IPS-18c (cell line): ENCODE measurements around the gene PTPRR.

Experiments
- H3K4me3 ChIP-seq: 2 replicates; pipeline ENCODE4 v1.7.0; 2013; ENCODE audit warnings: low read depth, mild to moderate bottlenecking, low read length, moderate library complexity; ENCODE audit not compliant: insufficient read depth
- H3K9me3 ChIP-seq: one replicate; pipeline ENCODE4 v1.6.1; 2013; ENCODE audit warnings: mild to moderate bottlenecking, low read length, moderate library complexity; ENCODE audit not compliant: control insufficient read depth, insufficient read depth

PTPRR gene

DNA sequence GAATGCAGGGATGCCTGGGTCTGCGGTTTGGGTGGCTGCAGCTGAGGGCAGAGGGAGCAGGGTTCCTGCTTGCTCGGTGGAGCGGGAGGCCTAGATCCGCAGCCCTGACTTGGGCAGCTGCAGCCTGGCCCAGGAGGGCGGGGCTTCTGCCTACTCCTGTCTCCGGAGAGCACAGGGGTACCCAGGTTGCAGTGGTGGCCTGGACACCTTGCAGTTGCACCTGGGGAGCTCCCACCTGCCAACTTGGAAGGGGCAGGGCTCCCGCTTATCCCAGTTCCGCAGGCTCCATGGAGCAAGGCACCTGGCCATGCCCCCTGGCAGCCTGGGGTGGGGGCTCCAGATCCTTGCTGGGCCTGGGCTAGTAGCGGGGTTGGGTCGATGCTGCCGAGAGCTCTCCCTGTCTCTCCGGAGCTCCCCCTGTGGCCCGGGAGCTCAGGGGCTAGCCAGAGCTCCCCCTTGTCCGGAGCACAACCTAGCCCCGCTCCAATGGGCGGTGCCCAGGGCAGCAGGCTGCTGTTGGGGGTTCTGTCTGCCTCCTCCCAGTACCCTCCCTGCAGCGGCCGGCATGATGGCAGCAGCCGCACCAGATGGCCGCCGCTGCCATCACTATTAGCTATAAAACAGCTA, 136.4 kb downstream of the PTPRR start:
- H3K9me3 ChIP-seq: no peaks in the 10 kb centered on the region
- no peak overlapping the region for H3K4me3 ChIP-seq

DNA sequence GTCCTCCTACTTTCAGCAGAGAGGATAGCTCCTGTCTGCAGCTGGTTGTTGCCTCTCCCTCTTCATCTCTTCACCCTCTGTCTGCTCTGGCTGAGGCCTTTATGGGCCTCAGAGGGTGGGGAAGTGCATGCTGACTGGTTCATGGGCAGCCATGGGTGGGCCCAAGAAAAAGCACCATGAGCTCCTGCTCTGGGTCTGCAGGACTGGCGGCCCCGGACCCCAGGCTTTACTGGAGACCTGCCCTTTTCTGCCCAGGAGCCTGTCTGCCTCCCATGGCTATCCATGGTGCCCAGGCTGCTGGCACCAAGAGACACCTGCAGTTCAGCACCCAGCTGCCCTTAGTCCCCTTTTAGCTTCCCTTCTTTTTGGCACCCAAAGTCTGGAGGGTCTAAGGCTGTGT, 137.1 kb downstream of the PTPRR start:
- Histone ChIP-seq H3K9me3 (no peaks in the 10 kb centered on the region), H3K4me3 (no peak overlapping the region)

DNA sequence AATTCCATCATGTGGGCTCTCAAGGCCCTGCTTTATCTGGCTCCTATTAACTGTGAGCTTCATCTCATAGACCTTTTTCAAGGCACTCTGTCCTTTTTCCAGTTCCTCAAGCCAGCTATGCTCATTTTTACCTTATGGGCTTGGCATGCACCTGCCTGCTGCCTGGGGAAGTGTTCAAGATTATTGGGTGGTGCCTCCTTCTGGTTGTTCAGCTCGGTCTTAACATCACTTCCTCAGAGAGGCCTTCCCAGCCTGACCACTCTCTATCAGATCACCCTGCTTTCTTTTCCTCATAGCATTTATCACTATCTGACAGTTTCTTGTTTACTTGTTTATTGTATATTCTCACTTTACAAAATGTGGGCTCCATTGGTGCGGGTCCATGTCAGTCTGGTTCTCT, 141.3 kb downstream of the PTPRR start:
- H3K4me3 ChIP-seq: no peak overlapping the region
- H3K9me3 ChIP-seq: no peaks in the 10 kb centered on the region

DNA sequence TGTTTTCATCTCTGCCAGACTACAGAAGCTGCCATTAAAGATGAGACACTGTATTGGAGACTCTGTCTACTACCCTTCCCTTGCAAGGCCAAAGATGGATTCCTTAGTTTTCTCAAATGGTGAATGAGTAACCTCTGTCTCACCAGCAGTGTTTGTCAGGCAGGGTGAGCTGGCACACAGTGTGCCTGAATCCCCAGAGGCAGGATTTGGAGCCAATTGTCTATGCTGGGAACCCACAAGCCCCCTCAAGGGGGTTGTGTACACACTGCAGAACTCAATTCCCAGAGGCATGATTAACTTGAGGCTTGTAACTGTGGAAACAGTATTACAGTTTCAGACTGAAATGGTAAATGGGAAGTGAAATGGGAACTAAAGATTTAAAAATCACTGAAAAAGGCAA, 146.5 kb downstream of the PTPRR start:
- Histone ChIP-seq H3K9me3 (no peaks in the 10 kb centered on the region), H3K4me3 (no peak overlapping the region)

DNA sequence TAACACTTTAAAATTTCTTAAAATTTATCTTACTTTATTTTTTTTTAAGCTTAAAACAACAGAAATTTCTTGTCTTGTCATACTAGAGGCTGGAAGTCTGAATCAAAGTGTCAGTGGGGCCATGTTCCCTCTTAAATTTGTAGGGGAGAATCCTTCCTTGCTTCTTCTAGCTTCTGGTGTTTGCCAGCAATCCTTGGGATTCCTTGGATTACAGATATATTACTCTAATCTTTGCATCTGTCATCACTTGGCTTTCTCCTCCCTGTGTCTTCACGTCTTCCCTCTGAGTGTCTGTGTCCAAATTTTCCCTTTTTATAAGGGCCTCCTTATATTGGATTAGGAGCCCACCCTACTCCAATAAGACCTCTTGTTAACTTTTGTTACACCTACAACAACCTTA, 147.7 kb downstream of the PTPRR start:
- H3K4me3 ChIP-seq: no peak overlapping the region
- no peaks in the 10 kb centered on the region for H3K9me3 ChIP-seq

DNA sequence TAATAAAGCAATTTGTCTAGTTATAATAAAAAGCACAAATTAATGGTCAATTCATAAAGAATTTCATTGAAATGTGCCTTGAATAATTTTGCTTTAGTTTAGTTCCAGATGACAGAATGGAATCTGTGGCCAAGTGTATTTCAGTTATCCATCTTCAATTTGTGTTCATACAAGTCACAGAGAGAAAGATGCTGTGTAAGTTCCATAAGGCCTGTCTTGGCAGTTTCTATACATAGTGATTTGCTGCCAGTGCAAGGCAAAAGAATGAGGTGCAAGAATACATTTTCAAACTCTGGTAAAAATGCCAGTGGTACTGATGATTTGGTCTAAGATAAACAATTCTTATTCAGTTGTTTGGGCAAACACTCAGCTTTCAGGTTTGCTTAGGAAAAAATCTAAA, 149.0 kb downstream of the PTPRR start:
- no peaks in the 10 kb centered on the region for H3K9me3 ChIP-seq
- H3K4me3 ChIP-seq: no peak overlapping the region

DNA sequence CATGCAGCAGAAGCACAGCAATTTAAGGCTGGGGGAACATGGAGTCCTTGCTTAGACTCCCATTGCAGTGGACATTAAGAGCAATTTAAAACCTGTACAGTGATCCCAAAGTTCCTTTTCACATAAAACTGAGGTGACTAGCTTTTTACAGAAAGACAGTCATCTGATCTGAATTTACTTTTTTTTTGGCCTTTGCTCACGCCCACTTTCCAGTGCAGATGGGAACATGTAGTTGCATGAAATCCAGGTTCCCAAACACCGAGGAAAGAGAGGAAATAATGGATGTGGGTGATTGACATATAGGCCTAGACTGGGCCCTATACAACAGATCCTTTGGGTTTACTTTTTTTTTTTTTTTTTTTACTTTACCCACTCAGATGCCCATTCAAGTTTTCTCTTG, 156.9 kb downstream of the PTPRR start:
- no peaks in the 10 kb centered on the region for H3K9me3 ChIP-seq

DNA sequence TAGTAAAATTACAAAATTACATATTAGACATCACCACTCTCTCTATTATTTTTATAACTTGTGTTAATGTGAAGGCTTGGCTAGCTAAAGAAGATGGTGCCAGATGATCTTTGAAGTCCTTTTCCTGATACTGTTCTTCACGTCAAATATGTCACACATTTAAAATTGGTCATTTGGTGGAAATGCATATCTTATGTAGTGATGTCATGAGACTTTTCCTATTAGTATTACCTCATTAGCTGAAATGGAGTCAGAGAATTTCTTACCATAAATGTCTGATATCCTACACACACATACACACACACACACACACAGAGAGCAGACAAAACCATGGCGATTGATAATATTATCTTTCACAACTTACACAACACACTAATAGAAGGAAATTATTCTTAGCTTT, 158.5 kb downstream of the PTPRR start:
- Histone ChIP-seq H3K4me3 (no peak overlapping the region), H3K9me3 (no peaks in the 10 kb centered on the region)

More for the DNA sequence above, 156.9 kb downstream of the PTPRR start:
- no peak overlapping the region for H3K4me3 ChIP-seq

DNA sequence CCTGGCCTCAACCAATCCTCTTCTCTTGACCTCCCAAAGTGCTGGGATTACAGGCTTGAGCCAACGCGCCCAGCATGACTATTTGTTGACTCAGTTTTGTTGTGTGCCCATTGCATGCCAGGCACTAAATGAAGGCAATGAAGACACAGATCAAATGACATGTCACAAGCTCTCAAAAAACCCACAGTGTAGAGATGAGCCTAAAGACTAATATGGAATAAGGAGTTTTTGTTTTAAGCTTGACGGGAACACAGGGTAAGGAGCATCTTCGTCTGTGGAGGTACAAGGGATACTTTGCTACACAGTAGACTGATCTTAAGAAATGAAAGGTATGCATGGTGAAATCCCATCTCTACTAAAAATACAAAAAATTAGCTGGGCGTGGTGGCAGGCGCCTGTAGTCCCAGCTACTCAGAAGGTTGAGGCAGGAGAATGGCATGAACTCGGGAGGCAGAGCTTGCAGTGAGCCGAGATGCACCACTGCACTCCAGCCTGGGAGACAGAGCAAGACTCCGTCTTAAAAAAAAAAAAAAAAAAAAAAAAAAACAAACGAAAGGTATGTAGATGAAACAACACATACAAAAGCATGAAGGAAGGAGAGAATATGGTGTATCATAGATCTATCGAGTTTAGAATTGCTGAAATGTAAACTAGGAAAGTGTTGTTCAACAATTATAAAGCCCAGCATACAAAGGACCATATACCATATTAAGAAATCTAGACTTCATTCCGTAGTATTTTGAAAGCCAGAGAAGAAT, 161.2 kb downstream of the PTPRR start:
- no peak overlapping the region for H3K4me3 ChIP-seq
- H3K9me3 ChIP-seq: no peaks in the 10 kb centered on the region

DNA sequence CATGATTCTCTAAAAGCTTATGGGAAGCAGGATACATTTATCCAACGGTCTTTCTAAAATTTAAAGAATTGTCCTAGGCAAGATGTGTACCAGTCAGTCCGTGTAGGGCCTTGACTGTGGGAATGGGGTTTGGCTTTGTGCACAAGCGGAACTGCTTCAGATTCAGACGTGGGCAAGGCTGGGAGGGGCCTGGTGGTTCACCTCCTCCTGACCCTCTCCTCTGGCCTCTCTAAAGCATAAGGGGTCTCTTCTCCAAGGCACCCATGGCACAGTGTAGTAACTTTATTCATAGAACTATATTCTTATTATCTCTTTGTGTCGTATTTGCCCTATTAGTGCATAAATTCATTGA, 162.1 kb downstream of the PTPRR start:
- Histone ChIP-seq H3K9me3 (no peaks in the 10 kb centered on the region), H3K4me3 (no peak overlapping the region)

DNA sequence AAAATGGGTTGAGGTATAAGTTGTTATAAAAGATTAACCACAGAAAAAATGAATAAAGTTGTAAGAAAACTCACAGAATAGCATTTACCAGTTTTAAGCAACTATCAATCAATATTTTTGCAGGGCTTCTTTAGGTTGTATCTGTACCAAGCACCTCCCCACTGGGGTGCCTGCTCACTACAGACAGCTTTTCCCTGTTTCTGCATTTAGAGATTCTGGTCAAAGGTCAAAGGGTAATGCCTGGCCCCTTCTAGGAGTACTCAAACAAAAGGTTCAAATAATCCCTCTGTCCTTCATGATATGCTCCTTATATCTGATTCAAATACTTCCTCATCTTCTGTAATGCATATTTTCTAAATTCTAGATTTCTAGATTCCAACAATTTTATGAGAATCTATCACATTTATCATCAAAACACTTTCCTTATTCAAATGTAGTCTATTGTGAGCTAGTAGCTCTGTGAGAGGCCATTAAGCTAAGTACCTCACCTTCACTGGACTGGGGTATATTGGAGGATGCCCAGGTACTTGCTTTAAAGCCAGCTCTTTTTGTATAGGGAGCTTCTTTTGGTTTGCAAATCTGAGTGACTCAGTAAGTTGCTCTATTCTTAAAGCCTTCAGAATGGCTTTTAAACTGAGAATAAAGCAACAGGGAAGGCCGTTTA, 162.6 kb downstream of the PTPRR start:
- no peaks in the 10 kb centered on the region for H3K9me3 ChIP-seq
- no peak overlapping the region for H3K4me3 ChIP-seq

DNA sequence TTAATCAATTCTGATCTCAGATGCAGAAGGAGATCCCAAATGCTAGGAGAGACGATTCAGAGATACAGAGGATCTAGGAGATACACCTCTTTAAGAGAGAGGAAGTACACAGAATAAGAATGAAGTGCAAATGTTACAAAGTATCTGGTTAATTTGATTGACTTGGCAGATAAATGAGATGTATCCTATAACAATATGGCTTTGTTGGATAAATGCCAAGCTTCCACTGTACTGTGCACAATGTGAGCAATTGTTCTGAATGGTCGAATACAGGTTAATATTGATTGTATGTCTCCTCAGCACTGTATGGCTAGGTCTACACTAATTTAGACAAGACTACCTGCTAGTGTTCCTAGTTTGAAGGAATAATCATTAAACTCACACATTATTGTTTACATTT, 163.7 kb downstream of the PTPRR start:
- H3K4me3 ChIP-seq: no peak overlapping the region
- H3K9me3 ChIP-seq: no peaks in the 10 kb centered on the region

DNA sequence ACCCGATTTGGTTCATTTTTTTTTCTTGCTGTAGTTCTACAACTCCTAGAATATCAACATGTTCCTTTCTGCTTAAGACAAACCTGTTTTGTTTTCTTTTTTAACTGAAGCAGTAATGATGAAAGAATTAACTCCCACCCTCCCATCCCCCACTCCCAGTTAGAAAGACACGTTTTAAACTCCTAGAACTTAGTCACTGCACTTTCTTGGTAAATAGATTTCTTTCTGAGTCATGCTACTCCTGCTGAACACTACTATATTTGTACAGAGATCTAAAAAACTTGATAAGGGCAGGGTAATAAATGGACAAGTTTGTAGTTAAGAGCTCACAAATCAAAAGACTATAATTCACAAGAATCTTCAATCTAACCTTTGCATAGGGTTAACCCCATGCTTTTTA, 164.4 kb downstream of the PTPRR start:
- H3K4me3 ChIP-seq: no peak overlapping the region
- H3K9me3 ChIP-seq: no peaks in the 10 kb centered on the region

DNA sequence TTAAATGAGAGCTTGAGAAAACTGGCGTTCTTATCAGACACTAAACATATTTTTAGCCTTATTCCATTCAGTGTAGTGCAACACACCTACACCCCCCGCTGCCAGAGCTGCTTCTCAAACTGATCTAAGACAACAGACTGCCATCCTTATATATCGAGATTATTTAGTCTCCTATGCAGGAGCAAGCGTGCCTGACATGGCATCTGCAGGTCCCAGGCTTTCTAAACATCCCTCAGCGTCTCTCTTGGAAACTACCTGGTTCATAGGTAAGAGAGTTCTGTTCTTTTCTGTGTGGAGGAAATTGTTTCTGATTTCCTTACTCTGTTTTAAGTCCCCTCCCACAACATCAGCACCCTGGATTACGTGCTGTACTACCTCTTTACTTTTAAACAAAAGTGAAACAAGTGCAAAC, 166.2 kb downstream of the PTPRR start:
- no peak overlapping the region for H3K4me3 ChIP-seq
- no peaks in the 10 kb centered on the region for H3K9me3 ChIP-seq

DNA sequence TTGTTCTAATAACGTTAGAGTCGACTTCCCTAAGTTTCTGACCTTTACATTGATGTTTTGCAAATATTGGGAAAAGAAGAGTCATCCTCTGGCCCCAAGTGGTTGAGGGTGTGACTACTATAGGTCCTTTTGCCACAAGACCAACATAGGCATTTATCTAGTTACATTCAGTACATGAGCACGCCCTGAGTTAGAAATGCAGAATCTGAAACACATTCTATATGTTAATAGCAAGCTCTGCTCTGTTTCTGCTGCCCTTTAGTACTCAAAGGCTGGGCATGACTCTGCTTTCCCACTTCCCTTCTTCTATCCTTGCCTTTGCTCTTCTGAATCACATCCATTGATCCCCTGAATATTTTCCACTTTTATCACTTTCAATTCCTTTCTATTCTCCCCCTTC, 168.2 kb downstream of the PTPRR start:
- Histone ChIP-seq H3K9me3 (no peaks in the 10 kb centered on the region), H3K4me3 (no peak overlapping the region)

DNA sequence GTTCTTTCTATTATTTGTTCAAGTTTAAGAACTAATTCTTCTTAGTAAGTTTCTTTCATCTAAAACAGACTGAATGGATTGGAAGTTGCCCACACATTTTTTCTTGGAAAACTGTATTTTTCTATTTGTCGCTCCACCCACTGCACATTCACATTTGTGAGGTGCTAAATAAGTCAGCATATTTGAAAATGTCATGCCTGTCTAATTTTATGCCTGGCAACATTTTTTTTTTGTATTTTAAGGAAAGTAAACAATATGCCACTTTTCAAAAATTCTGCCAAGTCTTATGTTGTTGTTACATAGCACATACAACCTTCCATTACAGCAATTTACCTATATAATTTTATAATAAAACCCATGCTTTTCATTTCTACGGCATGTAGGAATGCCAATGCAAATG, 170.6 kb downstream of the PTPRR start:
- Histone ChIP-seq H3K4me3 (no peak overlapping the region), H3K9me3 (no peaks in the 10 kb centered on the region)

DNA sequence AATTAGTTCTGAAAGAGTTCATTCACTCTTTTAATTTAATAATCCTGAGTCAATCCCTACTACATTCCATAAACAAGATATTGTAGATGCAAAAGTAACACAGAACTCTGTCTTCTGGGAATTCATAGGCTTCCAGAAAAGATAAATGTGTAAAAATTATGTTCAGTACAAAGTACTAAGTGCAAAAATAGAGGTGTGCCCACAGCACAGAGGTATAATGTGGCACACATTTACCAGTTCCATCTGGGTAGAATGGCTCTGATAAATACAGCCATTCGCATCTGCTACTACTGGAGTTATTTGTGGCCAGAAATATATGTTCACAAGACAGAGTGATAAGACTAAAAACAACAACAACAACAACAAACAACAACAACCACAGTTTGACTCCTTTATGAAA, 171.7 kb downstream of the PTPRR start:
- no peak overlapping the region for H3K4me3 ChIP-seq
- H3K9me3 ChIP-seq: no peaks in the 10 kb centered on the region

DNA sequence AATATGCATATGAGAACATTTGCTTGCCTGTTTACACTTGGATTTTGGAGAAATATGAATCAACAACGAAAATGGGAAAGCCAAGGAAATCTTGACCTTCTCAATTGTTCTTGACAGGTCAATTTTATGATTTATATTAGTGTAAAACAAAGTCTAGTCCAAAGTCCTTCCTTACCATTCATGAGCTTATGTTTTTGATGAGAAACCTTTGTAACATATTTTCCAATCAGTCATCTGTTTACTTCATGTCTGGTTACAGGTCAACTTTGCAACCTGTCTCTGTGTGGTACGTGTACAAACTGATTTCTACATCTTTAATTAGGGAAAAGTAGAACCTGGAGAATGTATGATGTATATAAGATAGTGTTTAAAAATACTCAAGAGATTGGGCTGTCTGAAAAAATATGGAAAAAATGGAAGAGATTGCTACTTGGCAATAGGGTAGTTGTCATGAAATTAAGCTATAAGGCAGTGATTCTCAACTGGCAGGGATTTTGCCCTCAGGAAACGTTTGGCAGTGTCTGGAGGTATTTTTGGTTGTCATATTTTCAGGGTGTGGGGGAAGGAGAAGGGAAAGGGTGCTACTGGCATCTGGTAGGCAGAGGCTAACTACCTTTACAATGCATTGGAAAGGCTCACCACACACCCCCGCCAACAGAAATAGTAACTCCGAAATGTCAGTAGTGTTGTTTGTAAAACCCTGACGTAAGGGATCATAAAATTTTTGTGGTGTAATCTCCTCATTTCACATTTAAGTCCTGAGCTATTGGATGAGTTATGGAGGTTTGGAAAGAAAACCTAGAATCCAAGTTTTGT, 172.9 kb downstream of the PTPRR start:
- Histone ChIP-seq H3K4me3 (no peak overlapping the region), H3K9me3 (no peaks in the 10 kb centered on the region)
